K562 (cell line): ENCODE results near the gene PTPN14. TPM values are rescaled to one million over a fixed set of nuclear protein-coding genes. Genes with fewer than 3 reads are reported as not detected.

Experiments
- ATAC-seq: fragments of 200-7000 bp; cut with Tn5 transposase; 3 replicates; pipeline ENCODE4 v1.9.1; 2020; ENCODE audit warnings: moderate library complexity
- BruUV-seq: library from RNA; stranded (reverse); fragments of 400-500 nt; replicated peaks from 2 replicates; lab custom pipeline; 2021; lab: Mats Ljungman, UMichigan
- CTCF ChIA-PET: fragments of 300-600 bp; formaldehyde crosslinking; extraction: SDS; loops from one replicate; lab custom pipeline; 2021; ENCODE audit warnings: low intra/inter-chr PET ratio; lab: Yijun Ruan, JAX
- POLR2A ChIA-PET: fragments of 300-600, 350-650 bp; sonication (Branson Sonifier 250); formaldehyde crosslinking; extraction: SDS; loops from one replicate; lab custom pipeline; 2021; ENCODE audit warnings: antibody characterized with exemption, inconsistent platforms; lab: Yijun Ruan, JAX
- DNase-seq, 4 experiments: peaks; one replicate each; pipeline versions ENCODE4 v3.0.0 to v3.0.0-alpha.2; 2011 to 2018; ENCODE audit warnings: low spot score in 3 of 4, mixed read lengths in 3 of 4; ENCODE audit errors: extremely low read depth in 1 of 4
- FAIRE-seq: peaks from 2 replicates; lab custom pipeline; 2011; peaks lifted over from hg19 to GRCh38; lab: Jason Lieb, UNC
- H2AFZ ChIP-seq: 2 replicates; pipeline ENCODE4 v1.6.0; 2011; ENCODE audit warnings: low read depth, low read length, control low read depth, inconsistent platforms
- H3K27ac ChIP-seq: fragments of 200-600 bp; 3 replicates; pipeline ENCODE4 v1.8.0; 2011; ENCODE audit warnings: low read depth, mild to moderate bottlenecking, control low read depth, inconsistent platforms, low read length, moderate library complexity, mixed read lengths; ENCODE audit errors: extremely low read depth
- H3K27me3 ChIP-seq, 2 experiments: fragments of 300-600 bp in 1 of 2; 2 replicates in 1 of 2; 3 replicates in 1 of 2; pipeline versions ENCODE4 v1.6.0 to v1.8.0; 2011; ENCODE audit warnings: inconsistent platforms in 2 of 2, low read length in 2 of 2, mild to moderate bottlenecking in 1 of 2, mixed read lengths in 1 of 2, moderate library complexity in 1 of 2; ENCODE audit not compliant: control insufficient read depth in 2 of 2, insufficient read depth in 2 of 2
- H3K36me3 ChIP-seq: fragments of 300-600 bp; 3 replicates; pipeline ENCODE4 v1.8.0; 2011; ENCODE audit warnings: mild to moderate bottlenecking, low read length, inconsistent platforms; ENCODE audit not compliant: control insufficient read depth, insufficient read depth
- H3K4me1 ChIP-seq, 2 experiments: fragments of 200-600 bp in 1 of 2; replicated peaks in 1 of 2; 2 replicates in 1 of 2; 3 replicates in 1 of 2; pipeline versions ENCODE4 v1.5.1 to v1.8.0; 2011; ENCODE audit warnings: inconsistent platforms in 2 of 2, low read length in 2 of 2, mild to moderate bottlenecking in 1 of 2, mixed read lengths in 1 of 2, moderate library complexity in 1 of 2; ENCODE audit not compliant: control insufficient read depth in 2 of 2, insufficient read depth in 2 of 2
- H3K4me2 ChIP-seq: 2 replicates; pipeline ENCODE4 v1.6.1; 2011; ENCODE audit warnings: low read length, control low read depth, inconsistent platforms, mixed read lengths; ENCODE audit not compliant: insufficient read depth
- H3K4me3 ChIP-seq: fragments of 200-600 bp; sonication (generic), shearing (Covaris generic); 2 replicates; pipeline ENCODE4 v1.5.1; 2016; ENCODE audit warnings: control low read depth, inconsistent platforms
- H3K79me2 ChIP-seq: fragments of 200-600 bp; 3 replicates; pipeline ENCODE4 v1.8.0; 2011; ENCODE audit warnings: low read length, inconsistent platforms; ENCODE audit not compliant: control insufficient read depth, insufficient read depth
- H3K9ac ChIP-seq, 2 experiments: 2 replicates each; pipeline versions ENCODE4 v1.6.0 to v1.6.1; 2011; ENCODE audit warnings: low read depth in 2 of 2, low read length in 2 of 2, control low read depth in 1 of 2, inconsistent platforms in 1 of 2, mild to moderate bottlenecking in 1 of 2, mixed read lengths in 1 of 2; ENCODE audit not compliant: insufficient read depth in 1 of 2
- H3K9me1 ChIP-seq: one replicate; pipeline ENCODE4 v1.6.0; 2011; ENCODE audit warnings: inconsistent platforms, mild to moderate bottlenecking, low read length, moderate library complexity; ENCODE audit not compliant: control insufficient read depth, insufficient read depth
- H3K9me3 ChIP-seq: replicated peaks from 2 replicates; pipeline ENCODE4 v1.5.1; 2011; ENCODE audit warnings: low read depth, low read length, inconsistent platforms; ENCODE audit not compliant: control insufficient read depth, insufficient read depth
- H4K20me1 ChIP-seq: replicated peaks from 2 replicates; pipeline ENCODE4 v1.6.1; 2011; ENCODE audit warnings: low read length, inconsistent platforms, mixed read lengths; ENCODE audit not compliant: control insufficient read depth, insufficient read depth
- C11orf30 ChIP-seq: fragments of 450-650 bp; IDR thresholded peaks from 2 replicates; pipeline ENCODE4 v1.6.1; 2016; ENCODE audit warnings: low read depth, mild to moderate bottlenecking
- IRF1 ChIP-seq: sonication (generic); formaldehyde crosslinking; IDR thresholded peaks from 2 replicates; pipeline ENCODE4 v1.8.0; 2022; ENCODE audit warnings: missing genetic modification reagents, mild to moderate bottlenecking, borderline replicate concordance
- MAFG ChIP-seq: fragments of 450-650 bp; conservative IDR thresholded peaks from 2 replicates; pipeline ENCODE4 v1.6.1; 2016; ENCODE audit warnings: missing genetic modification characterization, missing compliant biosample characterization
- ZNF316 ChIP-seq: fragments of 450-650 bp; IDR thresholded peaks from 2 replicates; pipeline ENCODE4 v1.6.1; 2016
- WGBS: fragments of 100-300 bp; shearing (Covaris generic); methylation state at CpG from one replicate; pipeline ENCODE4 v1.1.6; 2016; ENCODE audit warnings: low coverage, mixed read lengths; ENCODE audit not compliant: insufficient coverage; ENCODE audit errors: missing lambda C conversion rate; 5-methylcytosine and 5-hydroxymethylcytosine counted together
- in situ Hi-C: fragments of 300-500 bp; cut with MboI; formaldehyde crosslinking; loops from 4 replicates; pipeline ENCODE4 v1.15.0; 2018; ENCODE audit warnings: inconsistent platforms, mixed read lengths
- intact Hi-C: fragments of 100-400 bp; cut with micrococcal nuclease; formaldehyde crosslinking; loops from 2 replicates; pipeline ENCODE4 v1.14.2; 2022
- polyA plus RNA-seq, 8 experiments: library from polyadenylated mRNA; depleted of rRNA in 4 of 8; stranded (reverse) in 5 of 8; unstranded in 3 of 8; fragments of >200 nt; fragmentation: Nextera tagmentation in 2 of 8; fragmentation: Illumina TruSeq in 1 of 8; extraction: Ambion mirVana in 2 of 8; extraction: Trizol in 1 of 8; gene quantifications; 2 replicates each; pipeline versions ENCODE4 v1.2.1 to v1.2.3, GENCODE V29; 2011 to 2014; ENCODE audit warnings: inconsistent platforms in 1 of 8, missing spikeins in 1 of 8
- total RNA-seq, 7 experiments: library from RNA; depleted of rRNA in 6 of 7; stranded (reverse); fragments of >200 nt in 6 of 7; fragmentation: Illumina TruSeq in 2 of 7; extraction: Trizol in 2 of 7; gene quantifications; 2 replicates each; pipeline versions ENCODE4 v1.2.1 to v1.2.3, GENCODE V29; 2011 to 2021; ENCODE audit warnings: low replicate concordance in 1 of 7

Gene PTPN14
- total and polyA plus RNA-seq, 9 of the 15 experiments (the other 6 are each of a cell fraction or from before 2014, with no cell fraction given): 0.01 to 0.29 (median 0.04) TPM; not detected in 6

- Histone ChIP-seq H3K9me1 (no peaks in the 10 kb centered on the region), H3K4me3 (no peak overlapping the region)
- POLR2A ChIA-PET: interaction anchor here (0.6 kb wide), 1 partner anchor 17 kb away, joined by 4 read pairs; no protein-coding TSS in a partner anchor
- peak; percentile 58; the same call in 1 of the 2 replicates for TF ChIP-seq ZNF316
- no peak for TF ChIP-seq IRF1 (CRISPR knock-in tag)
- TF ChIP-seq C11orf30: 0 out of 2 replicates have a peak, but pooled peaks have one; percentile 5
- TF ChIP-seq MAFG (tag): 0 out of 2 replicates have a peak, but pooled peaks have one; percentile 15
- TF ChIP-seq, all 486 proteins: peak for 3
- Histone ChIP-seq H3K4me2 (no peak overlapping the region), H3K27me3 (no peaks in the 10 kb centered on the region; a peak in 2 of 5 replicates), H3K36me3 (no peaks in the 10 kb centered on the region), H2AFZ (no peak overlapping the region), H3K4me1 (no peaks in the 10 kb centered on the region), H3K9me3 (no peaks in the 10 kb centered on the region), H3K9ac (no peak overlapping the region), H3K79me2 (no peaks in the 10 kb centered on the region), H4K20me1 (no peaks in the 10 kb centered on the region), H3K27ac (no peak overlapping the region)
- DNase-seq (no peak), ATAC-seq (no peak), FAIRE-seq (no peak)
- BruUV-seq: no TSS peak
- WGBS: 0% methylated on average over 1 of the region's 1 CpG
- CTCF ChIA-PET: no interaction called here
- intact Hi-C loops: no loop called here
- in situ Hi-C loops: no loop called here
These were observed 119.2 kb downstream of the PTPN14 start for GRCh38 chr1:214432245-214432644.
